GM06990 (cell line): ENCODE measurements around the gene FAM53B.

Experiments used
- DNase-seq: peaks from one replicate; pipeline ENCODE4 v3.0.0-alpha.2; 2011; ENCODE audit not compliant: insufficient read length; ENCODE audit errors: extremely low read depth
- H3K27me3 ChIP-seq: replicated peaks from 2 replicates; pipeline ENCODE4 v1.6.0; 2011; ENCODE audit warnings: low read length; ENCODE audit not compliant: control insufficient read depth, insufficient read depth
- H3K36me3 ChIP-seq: 2 replicates; pipeline ENCODE4 v1.5.1; 2011; ENCODE audit warnings: low read length; ENCODE audit not compliant: control insufficient read depth, insufficient read depth
- H3K4me3 ChIP-seq: replicated peaks from 2 replicates; pipeline ENCODE4 v1.5.1; 2011; ENCODE audit warnings: low read depth, mild to moderate bottlenecking, control low read depth, low read length
- TF ChIP-seq, protein P1 (sequence below): IDR thresholded peaks from 2 replicates; pipeline ENCODE4 v1.5.1; 2011; ENCODE audit warnings: low read length, control low read depth, mild to moderate bottlenecking, inconsistent platforms; ENCODE audit not compliant: insufficient read depth, poor library complexity, severe bottlenecking

Gene FAM53B

DNA sequence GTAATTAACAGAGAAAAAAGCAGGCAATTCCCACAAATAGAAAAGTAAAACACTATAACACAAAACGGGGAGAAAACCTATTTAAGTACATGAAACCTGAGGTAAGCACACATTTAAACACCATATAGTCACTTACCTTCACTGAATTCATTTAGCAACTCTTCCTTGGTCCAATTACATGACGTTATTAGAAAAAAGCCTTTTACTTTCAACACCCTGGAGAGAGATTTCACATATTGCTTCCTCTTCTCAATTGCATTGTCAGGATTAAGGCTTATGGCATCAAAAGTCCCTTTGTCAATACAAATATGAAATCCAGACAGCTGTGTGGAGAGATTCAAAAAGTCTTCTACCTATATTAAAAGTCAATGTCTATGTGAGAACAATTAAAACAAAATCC lies 21.1 kb upstream of the FAM53B start:
- Histone ChIP-seq H3K36me3 (peaks cover under 1% of the 10 kb centered on the region), H3K27me3 (no peaks in the 10 kb centered on the region), H3K4me3 (no peak overlapping the region)
- TF ChIP-seq, protein P1, sequence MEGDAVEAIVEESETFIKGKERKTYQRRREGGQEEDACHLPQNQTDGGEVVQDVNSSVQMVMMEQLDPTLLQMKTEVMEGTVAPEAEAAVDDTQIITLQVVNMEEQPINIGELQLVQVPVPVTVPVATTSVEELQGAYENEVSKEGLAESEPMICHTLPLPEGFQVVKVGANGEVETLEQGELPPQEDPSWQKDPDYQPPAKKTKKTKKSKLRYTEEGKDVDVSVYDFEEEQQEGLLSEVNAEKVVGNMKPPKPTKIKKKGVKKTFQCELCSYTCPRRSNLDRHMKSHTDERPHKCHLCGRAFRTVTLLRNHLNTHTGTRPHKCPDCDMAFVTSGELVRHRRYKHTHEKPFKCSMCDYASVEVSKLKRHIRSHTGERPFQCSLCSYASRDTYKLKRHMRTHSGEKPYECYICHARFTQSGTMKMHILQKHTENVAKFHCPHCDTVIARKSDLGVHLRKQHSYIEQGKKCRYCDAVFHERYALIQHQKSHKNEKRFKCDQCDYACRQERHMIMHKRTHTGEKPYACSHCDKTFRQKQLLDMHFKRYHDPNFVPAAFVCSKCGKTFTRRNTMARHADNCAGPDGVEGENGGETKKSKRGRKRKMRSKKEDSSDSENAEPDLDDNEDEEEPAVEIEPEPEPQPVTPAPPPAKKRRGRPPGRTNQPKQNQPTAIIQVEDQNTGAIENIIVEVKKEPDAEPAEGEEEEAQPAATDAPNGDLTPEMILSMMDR = no peak
- DNase-seq = no peak

DNA sequence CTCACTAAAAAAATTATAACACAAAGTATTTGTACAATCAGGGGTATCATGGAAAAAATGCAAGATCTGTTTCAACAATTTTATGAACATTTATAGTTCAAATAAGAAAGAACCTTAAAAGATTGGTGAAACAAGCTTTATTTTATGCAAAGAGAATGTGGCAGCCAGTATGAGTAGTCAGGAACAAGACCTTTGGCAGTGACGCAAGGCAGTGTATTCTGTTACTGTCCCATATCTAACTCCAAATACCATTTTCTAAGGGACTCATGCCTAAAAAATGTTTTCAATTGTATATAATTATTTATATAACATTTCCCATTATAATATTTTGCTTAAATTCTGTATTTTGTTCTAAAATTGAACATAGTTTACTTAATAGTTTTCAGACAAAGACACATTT lies 19.1 kb upstream of the FAM53B start:
- H3K4me3 ChIP-seq = no peak overlapping the region
- peaks cover 2% of the 10 kb centered on the region for H3K36me3 ChIP-seq
- no peaks in the 10 kb centered on the region for H3K27me3 ChIP-seq
- TF ChIP-seq, protein P1 = no peak
- DNase-seq = no peak

DNA sequence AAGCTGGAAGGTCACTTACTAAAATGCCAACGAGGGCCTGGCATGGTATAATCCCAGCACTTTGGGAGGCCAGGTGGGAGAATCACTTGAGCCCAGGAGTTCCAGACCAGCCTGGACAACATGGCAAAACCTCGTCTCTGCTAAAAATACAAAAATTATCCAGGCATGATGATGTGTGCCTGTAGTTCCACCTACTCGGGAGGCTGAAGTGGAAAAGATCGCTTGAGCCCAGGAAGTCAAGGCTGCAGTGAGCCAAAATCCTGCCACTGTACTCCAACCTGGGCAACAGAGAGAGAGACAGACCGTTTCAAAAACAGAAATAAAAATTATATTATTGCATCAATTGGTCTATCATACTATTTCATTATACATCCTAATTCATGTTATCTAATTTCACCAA lies 18.1 kb upstream of the FAM53B start:
- no peak overlapping the region for H3K4me3 ChIP-seq
- TF ChIP-seq, protein P1 = no peak
- no peak for DNase-seq
- peaks cover 2% of the 10 kb centered on the region for H3K36me3 ChIP-seq
- H3K27me3 ChIP-seq = no peaks in the 10 kb centered on the region

DNA sequence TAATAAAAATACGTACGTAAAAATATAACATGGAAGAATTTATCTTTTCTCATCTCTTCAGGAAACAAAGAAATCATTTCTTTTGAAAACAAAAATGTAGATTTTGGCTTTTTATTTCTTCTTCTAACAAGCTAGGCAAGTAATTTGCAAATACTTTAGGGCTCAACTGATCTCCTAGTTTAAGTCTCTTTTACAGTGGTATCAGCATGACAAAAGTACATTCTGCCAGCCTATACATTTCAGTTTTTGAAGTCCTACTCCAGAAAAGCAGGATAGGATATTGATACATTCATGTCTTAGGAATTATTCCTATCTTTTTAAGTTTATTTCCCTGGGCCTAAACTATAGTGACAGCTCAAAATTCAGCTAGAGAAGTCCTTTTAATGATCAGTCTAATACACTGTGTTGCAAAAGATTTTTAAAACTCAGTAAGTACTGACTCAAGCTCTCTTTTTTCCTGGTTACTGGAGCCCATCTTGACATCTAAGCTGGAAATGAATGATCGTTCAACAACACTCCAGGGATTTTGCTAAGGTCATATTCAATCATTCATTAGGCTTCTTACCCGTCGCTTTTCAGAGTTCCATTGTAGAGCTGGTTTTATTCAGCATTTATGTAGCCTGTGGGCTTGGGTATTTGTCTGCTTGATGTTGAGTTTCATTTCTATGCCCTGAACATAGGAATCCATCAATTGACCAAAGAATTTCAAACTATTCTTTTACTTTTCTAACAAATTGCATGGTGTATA lies 12.2 kb upstream of the FAM53B start:
- peaks cover 2% of the 10 kb centered on the region for H3K36me3 ChIP-seq

DNA sequence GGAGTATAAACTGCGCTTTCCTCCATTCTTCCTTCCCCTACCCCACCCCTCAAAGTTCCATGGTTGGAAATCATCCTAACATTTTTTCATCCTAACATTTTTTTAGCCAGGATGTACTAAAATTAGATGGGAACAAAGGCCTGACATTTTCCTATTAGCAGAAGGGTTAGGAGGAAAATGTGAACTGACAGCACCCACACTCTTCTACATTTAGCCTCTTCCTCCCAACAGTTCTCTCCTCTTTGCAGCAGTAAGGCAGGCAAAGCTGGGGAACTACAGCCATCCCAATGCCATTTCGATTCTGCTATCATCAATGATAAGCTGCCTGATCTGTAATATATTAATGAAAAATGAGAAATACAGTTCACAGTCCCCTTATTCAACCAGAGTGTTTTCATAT lies 11.4 kb upstream of the FAM53B start:
- DNase-seq = no peak
- TF ChIP-seq, protein P1 = no peak
- Histone ChIP-seq H3K27me3 (no peaks in the 10 kb centered on the region), H3K36me3 (peaks cover 2% of the 10 kb centered on the region), H3K4me3 (no peak overlapping the region)

More for the DNA sequence above, 12.2 kb upstream of the FAM53B start:
- no peaks in the 10 kb centered on the region for H3K27me3 ChIP-seq
- TF ChIP-seq, protein P1 = no peak
- no peak overlapping the region for H3K4me3 ChIP-seq
- no peak for DNase-seq

DNA sequence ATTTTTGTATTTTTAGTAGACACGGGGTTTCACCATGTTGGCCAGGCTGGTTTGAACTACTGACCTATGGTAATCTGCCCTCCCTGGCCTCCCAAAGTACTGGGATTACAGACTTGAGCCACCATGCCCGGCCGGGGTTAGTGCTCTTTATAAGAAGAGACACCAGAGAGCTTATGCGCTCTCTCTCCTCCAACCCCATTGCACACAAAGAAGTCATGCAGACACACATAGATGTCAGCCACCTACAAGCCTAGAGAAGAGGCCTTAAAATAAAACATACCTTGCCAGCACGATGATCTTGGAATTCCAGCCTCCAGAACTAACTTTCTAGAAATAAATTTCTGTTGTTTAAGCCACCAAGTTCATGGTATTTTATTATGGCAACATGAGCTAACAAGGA lies 10.0 kb upstream of the FAM53B start:
- Histone ChIP-seq H3K36me3 (no peaks in the 10 kb centered on the region), H3K27me3 (no peaks in the 10 kb centered on the region), H3K4me3 (no peak overlapping the region)
- TF ChIP-seq, protein P1 = no peak
- DNase-seq = no peak
